Measurements from ENCODE around the gene NPBWR2.

The NPBWR2 gene

DNA sequence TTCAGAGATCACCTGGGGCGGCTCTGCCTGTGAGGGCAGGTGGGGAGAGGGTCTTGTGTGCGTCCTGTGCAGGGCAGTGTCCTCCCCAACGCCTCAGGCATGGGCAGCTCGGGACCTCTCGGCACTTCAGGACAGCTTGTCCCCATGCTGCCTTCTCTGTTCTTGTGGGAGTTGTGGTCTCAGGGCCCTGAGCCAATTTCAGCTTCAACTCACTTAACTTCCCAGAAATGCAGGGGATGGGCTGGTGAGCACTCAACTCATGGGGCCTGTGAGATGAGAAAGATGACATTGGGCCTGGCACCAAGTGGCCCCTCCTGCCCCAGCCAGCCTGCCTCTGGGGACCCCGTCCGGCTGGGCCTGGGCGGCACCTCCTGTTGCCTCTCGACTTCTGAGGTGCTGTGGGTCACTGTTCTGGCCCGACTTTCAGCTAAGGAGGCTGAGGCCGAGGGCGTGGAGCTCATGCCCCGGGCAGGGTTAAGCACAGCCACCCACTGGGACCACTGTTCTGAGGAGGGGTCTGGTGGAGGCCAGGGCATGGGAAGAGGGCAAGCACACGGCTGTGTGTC lies 34.8 kb downstream of the NPBWR2 start:
- Histone ChIP-seq H3K36me3 (replicated peaks; ENCODE audit: insufficient read depth, low read length) (no peaks in the 10 kb centered on the region), H3K27me3 (replicated peaks; ENCODE audit: insufficient read depth, low read length) (no peaks in the 10 kb centered on the region), H4K20me1 (ENCODE audit: insufficient read depth, low read length) (no peaks in the 10 kb centered on the region), H3K9me3 (replicated peaks; ENCODE audit: insufficient read depth, low read length) (no peaks in the 10 kb centered on the region), H3K9ac (ENCODE audit: low read length) (no peak overlapping the region), H3K27ac (ENCODE audit: low read length) (no peak overlapping the region), H2AFZ (ENCODE audit: low read length) (no peak overlapping the region), H3K4me1 (ENCODE audit: low read length) (peaks cover under 1% of the 10 kb centered on the region; the same call in 1 of the 2 replicates), H3K4me3 (ENCODE audit: low read length) (no peak overlapping the region), H3K9me2 (replicated peaks; ENCODE audit: insufficient read depth, low read length) (no peaks in the 10 kb centered on the region), H3K4me2 (ENCODE audit: low read depth, low read length) (no peak overlapping the region), H3F3A (ENCODE audit: insufficient read depth, low read length) (no peaks in the 10 kb centered on the region), H3K79me2 (ENCODE audit: low read length) (no peaks in the 10 kb centered on the region)
- TF ChIP-seq, protein P1, sequence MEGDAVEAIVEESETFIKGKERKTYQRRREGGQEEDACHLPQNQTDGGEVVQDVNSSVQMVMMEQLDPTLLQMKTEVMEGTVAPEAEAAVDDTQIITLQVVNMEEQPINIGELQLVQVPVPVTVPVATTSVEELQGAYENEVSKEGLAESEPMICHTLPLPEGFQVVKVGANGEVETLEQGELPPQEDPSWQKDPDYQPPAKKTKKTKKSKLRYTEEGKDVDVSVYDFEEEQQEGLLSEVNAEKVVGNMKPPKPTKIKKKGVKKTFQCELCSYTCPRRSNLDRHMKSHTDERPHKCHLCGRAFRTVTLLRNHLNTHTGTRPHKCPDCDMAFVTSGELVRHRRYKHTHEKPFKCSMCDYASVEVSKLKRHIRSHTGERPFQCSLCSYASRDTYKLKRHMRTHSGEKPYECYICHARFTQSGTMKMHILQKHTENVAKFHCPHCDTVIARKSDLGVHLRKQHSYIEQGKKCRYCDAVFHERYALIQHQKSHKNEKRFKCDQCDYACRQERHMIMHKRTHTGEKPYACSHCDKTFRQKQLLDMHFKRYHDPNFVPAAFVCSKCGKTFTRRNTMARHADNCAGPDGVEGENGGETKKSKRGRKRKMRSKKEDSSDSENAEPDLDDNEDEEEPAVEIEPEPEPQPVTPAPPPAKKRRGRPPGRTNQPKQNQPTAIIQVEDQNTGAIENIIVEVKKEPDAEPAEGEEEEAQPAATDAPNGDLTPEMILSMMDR (IDR thresholded peaks at IDR 0.05; ENCODE audit: low read length), result no peak
- TF ChIP-seq EZH2 (optimal IDR thresholded peaks at IDR 0.05; ENCODE audit: low read depth, low read length) (no peak), EZH2phosphoT487 (IDR thresholded peaks at IDR 0.05; ENCODE audit: low read length) (no peak)
- no peak for DNase-seq

DNA sequence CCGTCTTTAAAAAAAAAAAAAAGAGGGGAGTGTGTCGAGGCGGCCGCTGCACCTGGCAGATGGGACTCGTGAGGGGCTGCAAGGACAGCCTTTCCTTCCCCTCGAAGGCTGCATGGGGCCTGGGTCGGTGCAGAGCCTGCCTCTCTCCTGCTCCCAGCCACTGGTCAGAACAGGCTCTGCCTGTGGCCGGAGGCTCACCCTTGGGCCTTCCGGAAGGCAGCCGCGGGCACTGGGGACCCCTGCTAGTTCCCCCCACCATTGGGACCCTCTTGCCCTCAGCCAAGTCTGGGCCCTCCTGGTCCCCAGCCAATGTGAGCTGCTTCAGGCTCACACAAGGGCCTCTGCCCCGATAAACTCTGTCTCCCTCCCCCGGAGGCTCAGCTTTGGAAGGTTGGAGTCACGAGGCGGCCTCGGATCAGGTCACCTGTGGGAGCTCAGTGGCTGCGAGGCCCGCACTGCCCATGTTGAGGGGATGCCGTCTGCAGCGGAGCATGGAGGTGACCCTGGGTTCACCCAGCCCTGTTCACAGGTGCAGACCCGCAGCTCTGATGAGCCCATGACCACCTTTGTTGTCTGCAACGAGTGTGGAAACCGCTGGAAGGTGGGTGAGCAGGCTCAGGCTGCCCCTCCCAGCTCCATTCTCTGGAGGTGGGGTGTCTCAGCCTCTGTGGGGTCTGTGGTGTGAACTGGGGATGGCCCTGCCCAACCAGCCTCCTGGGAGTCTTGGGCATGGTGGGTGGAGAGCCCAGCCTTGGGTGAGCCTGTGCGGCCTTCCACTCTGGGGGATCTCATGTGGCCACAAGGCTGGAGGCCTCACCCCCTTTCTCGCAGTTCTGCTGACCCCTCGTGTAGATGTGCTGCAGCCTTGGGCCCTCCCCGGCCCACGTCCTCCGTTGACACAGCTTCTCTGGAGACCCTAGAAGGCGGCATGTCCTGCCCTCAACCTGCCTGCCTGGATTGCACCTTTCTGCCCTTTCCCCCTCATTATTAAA lies 35.7 kb downstream of the NPBWR2 start:
- H3K79me2 ChIP-seq (ENCODE audit: low read length), result no peaks in the 10 kb centered on the region
- H3K27me3 ChIP-seq (replicated peaks; ENCODE audit: insufficient read depth, low read length), result no peaks in the 10 kb centered on the region
- H3F3A ChIP-seq (ENCODE audit: insufficient read depth, low read length), result no peaks in the 10 kb centered on the region; the same call in 1 of the 2 replicates
- H3K4me2 ChIP-seq (ENCODE audit: low read depth, low read length), result no peak overlapping the region
- no peak for DNase-seq
- no peak overlapping the region for H3K27ac ChIP-seq (ENCODE audit: low read length)
- H3K9ac ChIP-seq (ENCODE audit: low read length), result no peak overlapping the region
- H3K4me1 ChIP-seq (ENCODE audit: low read length), result peaks cover 6% of the 10 kb centered on the region
- H3K36me3 ChIP-seq (replicated peaks; ENCODE audit: insufficient read depth, low read length), result no peaks in the 10 kb centered on the region
- H3K9me3 ChIP-seq (replicated peaks; ENCODE audit: insufficient read depth, low read length), result no peaks in the 10 kb centered on the region
- H3K4me3 ChIP-seq (ENCODE audit: low read length), result no peak overlapping the region
- no peak overlapping the region for H2AFZ ChIP-seq (ENCODE audit: low read length)
- no peaks in the 10 kb centered on the region for H4K20me1 ChIP-seq (ENCODE audit: insufficient read depth, low read length)
- no peaks in the 10 kb centered on the region for H3K9me2 ChIP-seq (replicated peaks; ENCODE audit: insufficient read depth, low read length)
- TF ChIP-seq, protein P1 (IDR thresholded peaks at IDR 0.05; ENCODE audit: low read length), result no peak
- no peak for TF ChIP-seq EZH2phosphoT487 (IDR thresholded peaks at IDR 0.05; ENCODE audit: low read length)
- no peak for TF ChIP-seq EZH2 (optimal IDR thresholded peaks at IDR 0.05; ENCODE audit: low read depth, low read length)

DNA sequence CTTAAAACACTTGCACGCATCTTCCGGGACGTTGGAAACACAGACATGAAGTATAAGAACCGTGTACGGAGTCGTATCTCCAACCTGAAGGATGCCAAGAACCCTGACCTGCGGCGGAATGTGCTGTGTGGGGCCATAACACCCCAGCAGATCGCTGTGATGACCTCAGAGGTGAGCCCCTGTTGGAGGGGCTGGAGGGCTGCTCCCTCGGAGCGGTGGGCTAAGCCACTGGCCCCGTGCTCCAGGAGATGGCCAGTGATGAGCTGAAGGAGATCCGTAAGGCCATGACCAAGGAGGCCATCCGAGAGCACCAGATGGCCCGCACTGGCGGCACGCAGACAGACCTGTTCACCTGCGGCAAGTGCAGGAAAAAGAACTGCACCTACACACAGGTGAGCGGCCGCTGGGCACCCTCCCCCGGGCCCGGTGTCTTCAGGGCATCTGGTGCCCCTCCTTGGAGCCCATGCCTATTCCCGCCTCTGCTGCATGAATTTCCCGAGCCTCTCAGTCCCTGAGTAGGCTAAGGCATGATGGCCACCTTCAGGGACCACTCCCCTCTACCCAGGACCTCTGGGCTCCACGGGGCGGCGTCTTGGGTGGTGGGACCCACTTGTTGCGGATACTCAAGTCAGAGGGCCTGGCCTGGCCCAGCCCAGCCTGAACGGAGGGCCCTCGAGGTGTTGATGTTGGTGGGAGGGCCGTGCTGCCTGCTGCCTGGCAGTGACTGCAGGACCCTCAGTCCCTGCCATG lies 36.9 kb downstream of the NPBWR2 start:
- H3K9me3 ChIP-seq (replicated peaks; ENCODE audit: insufficient read depth, low read length), result no peaks in the 10 kb centered on the region
- H4K20me1 ChIP-seq (ENCODE audit: insufficient read depth, low read length), result no peaks in the 10 kb centered on the region
- H3K9me2 ChIP-seq (replicated peaks; ENCODE audit: insufficient read depth, low read length), result no peaks in the 10 kb centered on the region
- no peak overlapping the region for H3K9ac ChIP-seq (ENCODE audit: low read length)
- H2AFZ ChIP-seq (ENCODE audit: low read length), result no peak overlapping the region
- peaks cover 16% of the 10 kb centered on the region for H3K4me1 ChIP-seq (ENCODE audit: low read length)
- H3K4me3 ChIP-seq (ENCODE audit: low read length), result no peak overlapping the region
- no peaks in the 10 kb centered on the region for H3K27me3 ChIP-seq (replicated peaks; ENCODE audit: insufficient read depth, low read length)
- DNase-seq, result no peak
- no peaks in the 10 kb centered on the region for H3K36me3 ChIP-seq (replicated peaks; ENCODE audit: insufficient read depth, low read length)
- no peak overlapping the region for H3K27ac ChIP-seq (ENCODE audit: low read length)
- TF ChIP-seq EZH2 (optimal IDR thresholded peaks at IDR 0.05; ENCODE audit: low read depth, low read length), result no peak
- no peak for TF ChIP-seq EZH2phosphoT487 (IDR thresholded peaks at IDR 0.05; ENCODE audit: low read length)
- TF ChIP-seq, protein P1 (IDR thresholded peaks at IDR 0.05; ENCODE audit: low read length), result no peak
- no peaks in the 10 kb centered on the region for H3K79me2 ChIP-seq (ENCODE audit: low read length)
- H3F3A ChIP-seq (ENCODE audit: insufficient read depth, low read length), result peaks cover 11% of the 10 kb centered on the region
- no peak overlapping the region for H3K4me2 ChIP-seq (ENCODE audit: low read depth, low read length)

All from MM.1S (cell line).